Effector memory CD4-positive, alpha-beta T cell (primary cell): Measurements from ENCODE around the gene NDUFA12.
"Not testable (repeated sequence)": the region's sequence is repeated elsewhere in the genome, so short reads cannot be mapped to it uniquely, and the experiment has no call there.

Experiments
- DNase-seq, 3 donors: peaks; one replicate each; pipeline ENCODE4 v3.0.0-alpha.2; 2020
- H3K27ac ChIP-seq: 2 replicates; pipeline ENCODE4 v1.7.0; 2013; ENCODE audit warnings: mild to moderate bottlenecking, low read length, moderate library complexity; ENCODE audit not compliant: insufficient read depth, poor library complexity, severe bottlenecking
- H3K27me3 ChIP-seq: replicated peaks from 2 replicates; pipeline ENCODE4 v1.7.0; 2013; ENCODE audit warnings: mild to moderate bottlenecking, low read length; ENCODE audit not compliant: insufficient read depth, control insufficient read depth, poor library complexity, severe bottlenecking
- H3K36me3 ChIP-seq: 2 replicates; pipeline ENCODE4 v1.7.0; 2013; ENCODE audit warnings: mild to moderate bottlenecking, low read length, moderate library complexity; ENCODE audit not compliant: control insufficient read depth, insufficient read depth
- H3K4me1 ChIP-seq: 2 replicates; pipeline ENCODE4 v1.7.0; 2013; ENCODE audit warnings: low read length, mild to moderate bottlenecking; ENCODE audit not compliant: control insufficient read depth, insufficient read depth, poor library complexity, severe bottlenecking
- H3K4me3 ChIP-seq: 2 replicates; pipeline ENCODE4 v1.7.0; 2013; ENCODE audit warnings: low read length, low read depth, mild to moderate bottlenecking; ENCODE audit not compliant: insufficient read depth, poor library complexity, severe bottlenecking
- H3K9me3 ChIP-seq: 2 replicates; pipeline ENCODE4 v1.7.0; 2013; ENCODE audit warnings: mild to moderate bottlenecking, low read length, moderate library complexity; ENCODE audit not compliant: control insufficient read depth

NDUFA12 gene

DNA sequence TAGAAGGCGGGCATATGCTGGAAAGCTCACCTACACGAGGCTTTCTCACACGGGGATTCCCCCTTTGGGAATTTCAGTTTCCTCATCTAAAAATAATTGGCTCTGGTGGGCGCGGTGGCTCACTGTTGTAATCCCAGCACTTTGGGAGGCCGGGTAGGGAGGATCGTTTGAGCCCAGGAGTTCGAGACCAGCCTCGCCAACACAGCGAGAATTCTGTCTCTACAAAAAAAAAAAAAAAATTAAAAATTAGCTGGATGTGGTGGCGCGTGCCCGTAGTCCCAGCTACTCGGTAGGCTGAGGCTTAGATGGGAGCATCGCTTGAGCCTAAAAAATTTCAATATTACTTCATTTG lies 400 bp upstream of the NDUFA12 start:
- Histone ChIP-seq H3K36me3 (no peaks in the 10 kb centered on the region), H3K27ac (peak overlapping the region; percentile 72), H3K4me3 (peak overlapping the region; percentile 83), H3K27me3 (no peaks in the 10 kb centered on the region), H3K9me3 (no peaks in the 10 kb centered on the region), H3K4me1 (peaks cover 15% of the 10 kb centered on the region)
- no peak for DNase-seq

DNA sequence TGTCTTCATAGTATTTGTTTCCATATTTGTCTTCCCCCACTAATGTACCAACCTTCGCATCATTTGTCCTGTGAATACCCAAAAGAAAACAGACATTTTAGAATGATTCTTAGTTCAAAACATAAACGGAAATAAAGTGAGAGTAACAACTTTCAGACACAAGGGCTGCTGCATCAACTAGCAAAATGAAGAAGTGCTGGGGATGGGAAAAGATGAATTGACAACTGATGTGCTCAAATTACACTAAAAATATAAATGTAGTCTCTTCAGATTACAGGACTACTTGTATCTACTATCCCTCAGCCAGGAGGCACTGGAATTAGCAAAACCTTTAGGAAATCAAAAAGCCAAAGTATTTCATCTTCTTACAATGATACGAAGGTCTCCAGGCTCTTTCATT lies 743 bp downstream of the NDUFA12 start:
- peaks cover 15% of the 10 kb centered on the region for H3K4me1 ChIP-seq
- H3K27me3 ChIP-seq: no peaks in the 10 kb centered on the region
- DNase-seq: no peak
- H3K27ac ChIP-seq: peak overlapping the region; percentile 72
- H3K36me3 ChIP-seq: no peaks in the 10 kb centered on the region
- H3K9me3 ChIP-seq: no peaks in the 10 kb centered on the region
- peak overlapping the region; percentile 83 for H3K4me3 ChIP-seq

DNA sequence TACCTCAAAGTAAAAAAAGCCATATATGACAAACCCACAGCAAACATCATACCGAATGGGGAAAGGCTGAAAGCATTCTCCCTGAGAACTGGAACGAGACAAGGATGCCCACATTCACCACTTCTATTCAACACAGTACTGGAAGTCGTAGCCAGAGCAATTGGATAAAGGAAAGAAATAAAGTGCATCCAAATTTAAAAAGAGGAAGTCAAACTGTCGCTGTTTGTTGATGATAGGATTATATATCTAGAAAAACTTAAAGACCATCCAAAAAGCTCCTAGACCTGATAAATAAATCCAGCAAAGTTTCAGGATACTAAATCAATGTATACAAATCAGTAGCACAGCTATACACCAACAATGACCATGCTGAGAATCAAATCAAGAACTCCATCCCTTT lies 5.2 kb downstream of the NDUFA12 start:
- no peak overlapping the region for H3K27ac ChIP-seq
- H3K4me1 ChIP-seq: peaks cover 15% of the 10 kb centered on the region
- no peaks in the 10 kb centered on the region for H3K27me3 ChIP-seq
- no peak overlapping the region for H3K4me3 ChIP-seq
- DNase-seq: no peak
- no peaks in the 10 kb centered on the region for H3K9me3 ChIP-seq
- H3K36me3 ChIP-seq: peaks cover 4% of the 10 kb centered on the region

DNA sequence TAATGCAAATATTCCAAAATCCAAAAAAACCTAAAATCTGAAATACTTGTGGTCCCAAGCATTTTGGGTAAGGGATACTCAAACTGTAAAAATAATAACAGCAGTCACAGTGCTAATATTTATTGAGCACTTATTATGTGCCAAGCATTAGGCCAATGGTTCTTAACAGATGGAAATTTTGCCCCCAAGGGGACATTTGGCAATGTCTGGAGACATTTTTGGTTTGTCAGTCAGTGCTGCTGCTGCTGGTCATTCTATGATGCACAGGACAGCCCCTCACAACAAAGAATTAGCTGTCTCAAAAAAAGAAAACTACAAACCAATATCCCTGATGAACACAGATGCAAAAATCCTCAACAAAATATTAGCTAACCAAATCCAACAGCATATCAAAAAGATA lies 5.8 kb downstream of the NDUFA12 start:
- H3K27ac ChIP-seq: no peak overlapping the region
- H3K9me3 ChIP-seq: no peaks in the 10 kb centered on the region
- peaks cover 4% of the 10 kb centered on the region for H3K36me3 ChIP-seq
- no peak overlapping the region for H3K4me3 ChIP-seq
- peaks cover 13% of the 10 kb centered on the region for H3K4me1 ChIP-seq
- no peaks in the 10 kb centered on the region for H3K27me3 ChIP-seq
- DNase-seq: no peak

DNA sequence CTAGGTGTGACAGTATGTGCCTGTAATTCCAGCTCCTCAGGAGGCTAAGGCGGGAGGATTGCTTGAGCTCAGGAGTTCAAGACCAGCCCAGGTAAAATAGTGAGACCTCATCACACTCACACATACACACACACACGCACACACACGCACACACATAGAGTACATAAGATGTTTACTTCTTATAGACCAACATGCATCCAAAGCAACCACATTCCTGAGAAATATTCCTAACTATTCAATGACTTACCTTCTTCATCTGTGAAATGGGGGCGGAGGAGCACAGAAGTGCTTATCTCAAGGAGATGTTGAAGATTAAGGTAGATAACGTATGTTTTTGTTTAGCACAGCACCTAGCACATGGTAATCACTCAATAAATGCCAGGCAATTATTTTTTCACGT lies 6.4 kb downstream of the NDUFA12 start:
- DNase-seq: no peak
- Histone ChIP-seq H3K27ac (no peak overlapping the region), H3K4me1 (peaks cover 8% of the 10 kb centered on the region), H3K36me3 (peaks cover 9% of the 10 kb centered on the region), H3K27me3 (no peaks in the 10 kb centered on the region), H3K9me3 (no peaks in the 10 kb centered on the region), H3K4me3 (no peak overlapping the region)

DNA sequence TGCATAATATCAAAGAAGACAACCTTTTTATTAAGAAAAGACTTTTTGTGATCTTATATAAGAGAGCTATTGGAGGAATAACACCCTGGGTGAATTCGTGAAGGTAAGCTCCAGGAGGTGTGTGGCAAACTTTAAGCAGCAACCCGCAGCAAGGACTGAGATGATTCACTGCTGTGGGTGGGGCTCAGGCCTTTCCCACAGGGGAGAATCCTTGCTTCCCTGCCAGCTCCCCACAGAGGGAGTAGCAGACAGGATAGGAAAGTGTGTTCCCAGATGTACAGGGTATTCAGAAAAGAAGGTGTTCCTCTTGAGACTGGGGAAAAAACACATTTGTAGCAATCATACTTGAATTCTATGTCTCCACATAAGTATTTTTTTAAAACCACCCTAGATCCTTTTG lies 9.2 kb downstream of the NDUFA12 start:
- H3K4me3 ChIP-seq: no peak overlapping the region
- peaks cover 14% of the 10 kb centered on the region for H3K36me3 ChIP-seq
- no peaks in the 10 kb centered on the region for H3K27me3 ChIP-seq
- H3K27ac ChIP-seq: no peak overlapping the region
- H3K9me3 ChIP-seq: no peaks in the 10 kb centered on the region
- no peak for DNase-seq
- H3K4me1 ChIP-seq: peaks cover 5% of the 10 kb centered on the region

DNA sequence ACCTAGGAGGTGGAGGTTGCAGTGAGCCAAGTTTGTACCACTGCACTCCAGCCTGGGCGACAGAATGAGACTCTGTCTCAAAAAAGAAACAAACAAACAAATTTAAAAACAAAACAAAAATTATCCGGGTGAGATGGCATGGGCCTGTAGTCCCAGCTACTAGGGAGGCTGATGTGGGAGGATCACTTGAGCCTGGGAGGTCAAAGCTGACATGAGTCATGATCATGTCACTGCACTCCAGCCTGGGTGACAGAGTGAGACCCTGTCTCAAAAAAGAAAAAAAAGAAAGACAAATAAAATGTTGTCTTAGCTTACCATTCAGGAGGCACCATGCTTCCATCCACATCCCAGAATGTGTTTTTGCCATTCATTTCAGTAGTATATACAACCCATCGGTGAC lies 9.6 kb downstream of the NDUFA12 start:
- H3K27ac ChIP-seq, H3K27me3 ChIP-seq, H3K4me3 ChIP-seq, H3K9me3 ChIP-seq, DNase-seq, H3K4me1 ChIP-seq: not testable (repeated sequence)
- H3K36me3 ChIP-seq: peaks cover 14% of the 10 kb centered on the region

DNA sequence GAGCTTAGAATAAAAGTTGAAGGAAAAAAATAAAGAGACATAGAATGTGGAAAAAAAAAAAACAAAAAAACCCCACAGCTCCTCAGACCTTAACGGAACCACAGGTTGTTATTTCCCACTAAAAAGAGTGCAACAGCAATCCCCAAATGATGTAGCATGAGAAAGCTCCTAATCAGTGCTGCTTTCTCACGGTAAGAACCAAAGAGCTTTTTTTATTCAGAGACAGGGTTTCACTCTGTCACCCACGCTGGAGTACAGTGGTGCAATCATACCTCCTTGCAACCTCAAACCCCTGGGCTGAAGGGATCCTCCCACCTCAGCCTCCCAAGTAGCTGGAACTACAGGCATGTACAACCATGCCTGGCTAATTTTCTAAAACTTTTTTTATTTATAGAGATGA lies 13.3 kb downstream of the NDUFA12 start:
- peaks cover 13% of the 10 kb centered on the region for H3K4me1 ChIP-seq
- no peaks in the 10 kb centered on the region for H3K27me3 ChIP-seq
- H3K27ac ChIP-seq: no peak overlapping the region
- peaks cover 10% of the 10 kb centered on the region for H3K36me3 ChIP-seq
- no peak for DNase-seq
- H3K4me3 ChIP-seq: no peak overlapping the region
- H3K9me3 ChIP-seq: no peaks in the 10 kb centered on the region

DNA sequence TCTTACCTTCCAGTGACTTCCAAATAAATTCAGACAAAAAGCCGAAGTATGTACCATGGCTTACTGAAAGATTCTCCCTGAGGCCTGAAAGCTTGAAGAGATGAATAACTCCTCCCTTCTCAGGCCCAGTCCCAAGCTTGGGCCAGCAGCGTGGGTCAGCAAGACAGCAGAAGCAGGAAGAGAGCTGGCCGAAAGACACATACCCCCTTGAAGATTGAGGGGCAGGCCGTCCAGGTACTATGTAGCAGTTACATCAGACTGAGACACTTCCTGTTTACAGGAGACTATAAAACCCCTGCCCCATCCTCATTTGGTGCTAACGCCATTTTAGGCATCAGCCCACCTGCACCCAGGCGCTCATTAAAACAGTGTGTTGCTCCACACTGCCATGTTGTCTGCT lies 15.0 kb downstream of the NDUFA12 start:
- Histone ChIP-seq H3K9me3 (no peaks in the 10 kb centered on the region), H3K27me3 (no peaks in the 10 kb centered on the region), H3K27ac (peak overlapping the region; percentile 23), H3K4me3 (no peak overlapping the region), H3K4me1 (peaks cover 13% of the 10 kb centered on the region), H3K36me3 (peaks cover 10% of the 10 kb centered on the region)
- DNase-seq: peak in 1 of 3 donors; percentile 3

DNA sequence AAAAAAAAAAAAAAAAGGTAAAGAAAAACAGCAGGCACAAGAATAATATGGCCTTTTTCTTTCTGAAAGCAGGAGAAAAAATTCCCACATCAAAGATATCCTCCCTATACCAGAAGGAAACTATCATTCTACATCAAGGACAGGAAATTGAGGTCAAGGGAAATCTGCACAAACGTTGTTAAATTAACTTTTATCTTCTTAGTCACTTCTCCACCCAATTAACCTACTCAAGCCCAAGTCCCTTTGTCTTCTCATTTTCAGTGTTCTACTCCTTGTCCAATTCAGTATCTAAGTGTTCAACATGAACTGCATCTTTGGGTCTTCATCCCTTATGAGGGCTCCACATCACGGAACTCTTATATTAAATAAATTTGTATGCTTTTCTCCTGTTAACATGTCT lies 15.7 kb downstream of the NDUFA12 start:
- no peaks in the 10 kb centered on the region for H3K27me3 ChIP-seq
- peaks cover 18% of the 10 kb centered on the region for H3K4me1 ChIP-seq
- H3K9me3 ChIP-seq: no peaks in the 10 kb centered on the region
- no peak overlapping the region for H3K4me3 ChIP-seq
- H3K27ac ChIP-seq: peak overlapping the region; percentile 44
- no peak for DNase-seq
- H3K36me3 ChIP-seq: peaks cover 10% of the 10 kb centered on the region
